Heart left ventricle (tissue), 16 donors: ENCODE measurements around the gene FEZ2. TPM values are rescaled to one million over a fixed set of nuclear protein-coding genes. Genes with fewer than 3 reads are reported as not detected.
A peak's percentile ranks its signal among the peaks of the same experiment; 100 is the strongest.

Experiments used
- ATAC-seq, 4 donors: fragments of 200-7000 bp; cut with Tn5 transposase; one replicate each; pipeline ENCODE4 v1.9.1; 2020 to 2022; ENCODE audit warnings: moderate library complexity in 4 of 4, mild to moderate bottlenecking in 3 of 4, moderate number of reproducible peaks in 1 of 4
- DNase-seq, 5 donors: peaks; one replicate each; pipeline ENCODE4 v3.0.0-alpha.2; 2020
- H3K27ac ChIP-seq, 12 donors: fragments of 200-600 bp; sonication (generic) in 4 of 12; one replicate each; pipeline versions ENCODE4 v1.5.0 to v1.8.0; 2016 to 2022; ENCODE audit warnings: mild to moderate bottlenecking in 2 of 12
- H3K27me3 ChIP-seq, 9 donors: fragments of 200-600 bp; sonication (generic) in 2 of 9; one replicate each; pipeline versions ENCODE4 v1.5.1 to v1.8.0; 2016 to 2022; ENCODE audit warnings: mild to moderate bottlenecking in 3 of 9
- H3K36me3 ChIP-seq, 9 donors: fragments of 200-600 bp; sonication (generic) in 2 of 9; one replicate each; pipeline versions ENCODE4 v1.5.0 to v1.8.0; 2018 to 2022; ENCODE audit warnings: mild to moderate bottlenecking in 2 of 9
- H3K4me1 ChIP-seq, 12 donors: fragments of 200-600 bp; sonication (generic) in 4 of 12; one replicate each; pipeline versions ENCODE4 v1.5.0 to v1.8.0; 2016 to 2022; ENCODE audit warnings: mild to moderate bottlenecking in 3 of 12
- H3K4me3 ChIP-seq, 12 donors: fragments of 200-600 bp; sonication (generic) in 4 of 12; one replicate each; pipeline versions ENCODE4 v1.5.0 to v1.8.0; 2017 to 2022; ENCODE audit warnings: mild to moderate bottlenecking in 9 of 12, moderate library complexity in 4 of 12
- H3K9me3 ChIP-seq, 12 donors: fragments of 200-600 bp; sonication (generic) in 4 of 12; one replicate each; pipeline versions ENCODE4 v1.5.0 to v1.8.0; 2016 to 2022; ENCODE audit warnings: mild to moderate bottlenecking in 1 of 12
- CTCF ChIP-seq, 12 donors: fragments of 200-600 bp; sonication (generic) in 4 of 12; IDR thresholded peaks; one replicate each; pipeline versions ENCODE4 v1.5.0 to v1.8.0; 2018 to 2022; ENCODE audit warnings: antibody characterized with exemption in 12 of 12, mild to moderate bottlenecking in 5 of 12
- POLR2A ChIP-seq, 2 donors: fragments of 450-650 bp; IDR thresholded peaks; one replicate each; pipeline ENCODE4 v1.6.1; 2017; ENCODE audit warnings: antibody characterized with exemption in 2 of 2, mild to moderate bottlenecking in 2 of 2, moderate library complexity in 2 of 2
- WGBS, 4 donors: extraction: QIAGEN DNeasy Blood & Tissue Kit in 2 of 4; methylation state at CpG; one replicate each; pipeline versions ENCODE4 v1.1.5 to v1.1.7; 2013 to 2018; 5-methylcytosine and 5-hydroxymethylcytosine counted together
- intact Hi-C, 10 donors: fragments of 100-400 bp; cut with DNase I; formaldehyde crosslinking; loops; one replicate each; pipeline versions ENCODE4 v1.11.1 to v1.14.2; 2022
- polyA plus RNA-seq, 2 donors: library from polyadenylated mRNA; stranded (reverse); fragments of 200-250 nt; gene quantifications; one replicate each; pipeline ENCODE4 v1.2.3, GENCODE V29; 2013
- total RNA-seq, 9 donors: library from RNA; depleted of rRNA in 2 of 9; stranded (reverse); fragments of >200 nt in 2 of 9; fragmentation: NEBNext Ultra II Directional in 3 of 9; extraction: Animal tissue kit (Norgen Biotek cat#: 25700) in 3 of 9; gene quantifications; one replicate each; pipeline versions ENCODE4 v1.1.0 to v1.2.4, GENCODE V29; 2016 to 2023
- donor health status: ischemic (EF 13 %, LVEDD 7.1; RV severe dilation, severe dysfunction).
- donor health status: healthy with polysubstance abuse.
- donor health status: DM: no; HTN: yes; CAD: no.
- donor health status: DM: no; HTN: no; CAD: no.
- donor health status: ischemic (EF 25% LVEDD 6.9; RV normal size, moderate dysfunction).
- donor health status: ischemic (EF 25% LVEDD 5.7; RV mildly dilated, moderate dysfunction).
- donor health status: healthy.
- donor health status: DM: yes; HTN: yes; CAD: no.
- donor health status: ischemic (EF 35%, LVEDD 5.7; RV mildly dilated, moderate dysfunction).
- donor health status: nonischemic (EF 11% LVEDD 7.7; RV severe dilation, severe dysfunction).
- donor health status: DM: yes; HTN: yes; CAD: no.
- donor health status: PGD.
- donor health status: ischemic (EF 29% LVEDD 5.4; RV normal size, mild dysfunction).
- donor health status: nonischemic (EF 23%, LVEDD 6.1; RV moderate dilation, normal function).

Gene FEZ2
- total and polyA plus RNA-seq, 11 donors, result 26.5 to 55.4 (median 48.4) TPM

- intact Hi-C loops, result no loop called here
- Histone ChIP-seq H3K4me3 (no peak overlapping the region), H3K4me1 (peaks cover 0 to 8% (median 0%) of the 10 kb centered on the region in 12 donors), H3K36me3 (peaks cover 0 to 75% (median 42%) of the 10 kb centered on the region in 9 donors), H3K27me3 (no peaks in the 10 kb centered on the region), H3K27ac (no peak overlapping the region), H3K9me3 (no peaks in the 10 kb centered on the region)
- TF ChIP-seq CTCF (IDR thresholded peaks at IDR 0.05) (no peak), POLR2A (IDR thresholded peaks at IDR 0.05) (no peak)
- 67 to 89% (median 77%) methylated on average over 3 of the region's 3 CpGs for WGBS, 4 donors
- DNase-seq (no peak), ATAC-seq (no peak)
Observed at GRCh38 chr2:36572054-36572718, 25.8 kb downstream of the FEZ2 start.

GRCh38 chr2:36570416-36570815 lies 27.6 kb downstream of the FEZ2 start:
- ATAC-seq (no peak), DNase-seq (no peak)
- Histone ChIP-seq H3K36me3 (peaks cover 0 to 66% (median 34%) of the 10 kb centered on the region in 9 donors), H3K4me1 (peaks cover 0 to 8% (median 0%) of the 10 kb centered on the region in 12 donors), H3K27ac (no peak overlapping the region), H3K27me3 (no peaks in the 10 kb centered on the region), H3K4me3 (no peak overlapping the region), H3K9me3 (no peaks in the 10 kb centered on the region)
- no peak for TF ChIP-seq POLR2A (IDR thresholded peaks at IDR 0.05)
- TF ChIP-seq CTCF (IDR thresholded peaks at IDR 0.05), result no peak
- WGBS, 4 donors, result 87 to 94% (median 90%) methylated on average over 1 of the region's 1 CpG
- intact Hi-C loops, result no loop called here

GRCh38 chr2:36569267-36569856 lies 28.6 kb downstream of the FEZ2 start:
- ATAC-seq (no peak), DNase-seq (no peak)
- Histone ChIP-seq H3K4me1 (peaks cover 0 to 8% (median 0%) of the 10 kb centered on the region in 12 donors), H3K9me3 (no peaks in the 10 kb centered on the region), H3K36me3 (peaks cover 0 to 56% (median 28%) of the 10 kb centered on the region in 9 donors), H3K4me3 (no peak overlapping the region), H3K27ac (peak overlapping the region in 2 of 12 donors; percentile 18 to 19), H3K27me3 (no peaks in the 10 kb centered on the region)
- intact Hi-C loops, result no loop called here
- WGBS, 4 donors, result 87 to 91% (median 87%) methylated on average over 3 of the region's 3 CpGs
- TF ChIP-seq POLR2A (IDR thresholded peaks at IDR 0.05), result no peak
- TF ChIP-seq CTCF (IDR thresholded peaks at IDR 0.05), result no peak

- 69 to 82% (median 80%) methylated on average over 6 of the region's 6 CpGs for WGBS, 4 donors
- intact Hi-C loops, result no loop called here
- Histone ChIP-seq H3K4me3 (no peak overlapping the region), H3K4me1 (peaks cover 0 to 14% (median 1%) of the 10 kb centered on the region in 12 donors), H3K27ac (peak overlapping the region in 2 of 12 donors; percentile 13 to 18), H3K27me3 (no peaks in the 10 kb centered on the region), H3K9me3 (no peaks in the 10 kb centered on the region), H3K36me3 (peaks cover 0 to 49% (median 22%) of the 10 kb centered on the region in 9 donors)
- no peak for DNase-seq
- ATAC-seq, result no peak
- TF ChIP-seq POLR2A (IDR thresholded peaks at IDR 0.05), result no peak
- TF ChIP-seq CTCF (IDR thresholded peaks at IDR 0.05), result no peak
Observed at GRCh38 chr2:36568516-36569246, 29.3 kb downstream of the FEZ2 start.
